ENCODE measurements around the gene BBS5. TPM values are rescaled to one million over a fixed set of nuclear protein-coding genes. Genes with fewer than 3 reads are reported as not detected.
"Not testable (repeated sequence)": the region's sequence is repeated elsewhere in the genome, so short reads cannot be mapped to it uniquely, and the experiment has no call there.

Gene BBS5
- total RNA-seq, 1 donor from 2014 or later, result 1.5 TPM

- intact Hi-C loops (cut with micrococcal nuclease), result no loop called here
Observed at GRCh38 chr2:169485650-169486138, 6.4 kb downstream of the BBS5 start.

- intact Hi-C loops (cut with micrococcal nuclease), result no loop called here
Observed at GRCh38 chr2:169486487-169486886, 7.2 kb downstream of the BBS5 start.

- intact Hi-C loops (cut with micrococcal nuclease), result no loop called here
Observed at GRCh38 chr2:169490834-169491233, 11.5 kb downstream of the BBS5 start.

GRCh38 chr2:169491378-169491777, 12.1 kb downstream of the BBS5 start:
- intact Hi-C loops (cut with micrococcal nuclease), result no loop called here

GRCh38 chr2:169493360-169493759, 14.1 kb downstream of the BBS5 start:
- intact Hi-C loops (cut with micrococcal nuclease), result no loop called here

GRCh38 chr2:169495310-169495928, 16.1 kb downstream of the BBS5 start:
- intact Hi-C loops (cut with micrococcal nuclease), result no loop called here

- intact Hi-C loops (cut with micrococcal nuclease), result no loop called here
Observed at GRCh38 chr2:169504651-169505050, 25.4 kb downstream of the BBS5 start.

GRCh38 chr2:169507698-169508097, 28.4 kb downstream of the BBS5 start:
- intact Hi-C loops (cut with micrococcal nuclease), result no loop called here

- intact Hi-C loops (cut with micrococcal nuclease), result no loop called here
Observed at GRCh38 chr2:169509298-169509885, 30.1 kb downstream of the BBS5 start, which contains the start of gene KLHL41. Gene KLHL41 (plus strand): TSS chr2:169509702. CDS start chr2:169509779, 77 bp downstream.

GRCh38 chr2:169509955-169510354, 30.7 kb downstream of the BBS5 start:
- intact Hi-C loops (cut with micrococcal nuclease), result no loop called here

GRCh38 chr2:169510496-169510895, 31.2 kb downstream of the BBS5 start:
- intact Hi-C loops (cut with micrococcal nuclease), result no loop called here

- intact Hi-C loops (cut with micrococcal nuclease), result no loop called here
Observed at GRCh38 chr2:169511818-169512217, 32.5 kb downstream of the BBS5 start.

GRCh38 chr2:169512525-169512924, 33.2 kb downstream of the BBS5 start:
- intact Hi-C loops (cut with micrococcal nuclease), result no loop called here

- intact Hi-C loops (cut with micrococcal nuclease), result no loop called here
Observed at GRCh38 chr2:169513094-169513493, 33.8 kb downstream of the BBS5 start.

GRCh38 chr2:169513926-169514325, 34.6 kb downstream of the BBS5 start:
- intact Hi-C loops (cut with micrococcal nuclease), result no loop called here

GRCh38 chr2:169514758-169515157, 35.5 kb downstream of the BBS5 start:
- intact Hi-C loops (cut with micrococcal nuclease), result not testable (repeated sequence)

GRCh38 chr2:169516488-169516995, 37.2 kb downstream of the BBS5 start:
- intact Hi-C loops (cut with micrococcal nuclease), result not testable (repeated sequence)

GRCh38 chr2:169520896-169521295, 41.6 kb downstream of the BBS5 start:
- intact Hi-C loops (cut with micrococcal nuclease), result no loop called here

GRCh38 chr2:169523681-169524080, 44.4 kb downstream of the BBS5 start:
- intact Hi-C loops (cut with micrococcal nuclease), result no loop called here

GRCh38 chr2:169525434-169525833, 46.1 kb downstream of the BBS5 start:
- intact Hi-C loops (cut with micrococcal nuclease), result no loop called here

- intact Hi-C loops (cut with micrococcal nuclease), result no loop called here
Observed at GRCh38 chr2:169526451-169526850, 47.2 kb downstream of the BBS5 start.

GRCh38 chr2:169528271-169528701, 49.0 kb downstream of the BBS5 start:
- intact Hi-C loops (cut with micrococcal nuclease), result loop anchor here (1.0 kb wide), 1 partner anchor 400 kb away; no protein-coding TSS in a partner anchor

GRCh38 chr2:169539460-169539859, 60.2 kb downstream of the BBS5 start:
- intact Hi-C loops (cut with micrococcal nuclease), result not testable (repeated sequence)

All from T-helper 2 cell treated with Interferon-gamma antibody and Interleukin-4, amounts not matched to agents 100 ng/mL and 5 ng/mL, for 36 hours (primary cell).